T-helper 1 cell treated with Interleukin-12 subunit alpha and Interleukin-12 subunit beta and Interleukin-4 antibody, amounts not matched to agents 30 μg/mL and 1 μg/mL, for 36 hours (primary cell): ENCODE results near the gene CELF6.

ENCODE experiments used
- H3K27ac Mint-ChIP-seq: one replicate; pipeline ENCODE4 v1.8.0; 2021; ENCODE audit warnings: mild to moderate bottlenecking, mixed read lengths
- H3K27me3 Mint-ChIP-seq: one replicate; pipeline ENCODE4 v1.8.0; 2021; ENCODE audit warnings: low read depth, mixed read lengths
- H3K36me3 Mint-ChIP-seq: one replicate; pipeline ENCODE4 v1.8.0; 2021; ENCODE audit warnings: low read depth, mixed read lengths
- H3K4me1 Mint-ChIP-seq: one replicate; pipeline ENCODE4 v1.8.0; 2021; ENCODE audit warnings: low read depth, mixed read lengths
- H3K4me3 Mint-ChIP-seq: one replicate; pipeline ENCODE4 v1.8.0; 2021; ENCODE audit warnings: mild to moderate bottlenecking, moderate library complexity, mixed read lengths
- H3K9me3 Mint-ChIP-seq: one replicate; pipeline ENCODE4 v1.8.0; 2021; ENCODE audit warnings: mixed read lengths

Gene CELF6

GRCh38 chr15:72319985-72320671, at the start of gene CELF6:
Gene CELF6 (minus strand): TSS chr15:72320157. CDS start chr15:72319874, 283 bp downstream.
- H3K9me3 Mint-ChIP-seq: no peaks in the 10 kb centered on the region
- H3K4me3 Mint-ChIP-seq: peak within 1 kb of the TSS; percentile 81
- H3K27ac Mint-ChIP-seq: peak within 1 kb of the TSS; percentile 69

GRCh38 chr15:72368899-72369298, 48.9 kb upstream of the CELF6 start:
- Mint-ChIP-seq H3K27me3 (no peaks in the 10 kb centered on the region), H3K9me3 (peaks cover 4% of the 10 kb centered on the region), H3K4me3 (no peak overlapping the region), H3K27ac (no peak overlapping the region), H3K36me3 (peaks cover 20% of the 10 kb centered on the region), H3K4me1 (peaks cover 33% of the 10 kb centered on the region)

More at GRCh38 chr15:72319985-72320671, at the start of gene CELF6:
- peaks cover 10% of the 10 kb centered on the region for H3K36me3 Mint-ChIP-seq
- peaks cover 31% of the 10 kb centered on the region for H3K27me3 Mint-ChIP-seq
- peaks cover 17% of the 10 kb centered on the region for H3K4me1 Mint-ChIP-seq

- Mint-ChIP-seq H3K27me3 (no peaks in the 10 kb centered on the region), H3K27ac (no peak overlapping the region), H3K4me1 (peaks cover 31% of the 10 kb centered on the region), H3K36me3 (peaks cover 20% of the 10 kb centered on the region), H3K9me3 (peaks cover 4% of the 10 kb centered on the region), H3K4me3 (no peak overlapping the region)
These were observed 48.4 kb upstream of the CELF6 start for GRCh38 chr15:72368325-72368724.

GRCh38 chr15:72365844-72366243, 45.9 kb upstream of the CELF6 start:
- peaks cover 17% of the 10 kb centered on the region for H3K36me3 Mint-ChIP-seq
- H3K4me1 Mint-ChIP-seq: peaks cover 19% of the 10 kb centered on the region
- no peaks in the 10 kb centered on the region for H3K27me3 Mint-ChIP-seq
- H3K27ac Mint-ChIP-seq: peak overlapping the region; percentile 13
- peaks cover 4% of the 10 kb centered on the region for H3K9me3 Mint-ChIP-seq
- peak overlapping the region; percentile 6 for H3K4me3 Mint-ChIP-seq

- H3K9me3 Mint-ChIP-seq: no peaks in the 10 kb centered on the region
- no peaks in the 10 kb centered on the region for H3K27me3 Mint-ChIP-seq
- peaks cover 4% of the 10 kb centered on the region for H3K36me3 Mint-ChIP-seq
- H3K4me3 Mint-ChIP-seq: no peak overlapping the region
- H3K4me1 Mint-ChIP-seq: peaks cover 19% of the 10 kb centered on the region
- no peak overlapping the region for H3K27ac Mint-ChIP-seq
These were observed 41.2 kb upstream of the CELF6 start for GRCh38 chr15:72361176-72361575.

- Mint-ChIP-seq H3K36me3 (peaks cover 3% of the 10 kb centered on the region), H3K27me3 (no peaks in the 10 kb centered on the region), H3K4me3 (no peak overlapping the region), H3K27ac (no peak overlapping the region), H3K4me1 (peaks cover 10% of the 10 kb centered on the region), H3K9me3 (no peaks in the 10 kb centered on the region)
These were observed 38.8 kb upstream of the CELF6 start for GRCh38 chr15:72358650-72359171.

GRCh38 chr15:72358121-72358520, 38.2 kb upstream of the CELF6 start:
- Mint-ChIP-seq H3K4me3 (no peak overlapping the region), H3K27ac (no peak overlapping the region), H3K9me3 (no peaks in the 10 kb centered on the region), H3K4me1 (peaks cover 10% of the 10 kb centered on the region), H3K27me3 (no peaks in the 10 kb centered on the region), H3K36me3 (peaks cover 7% of the 10 kb centered on the region)

GRCh38 chr15:72354496-72354895, 34.5 kb upstream of the CELF6 start:
- Mint-ChIP-seq H3K9me3 (no peaks in the 10 kb centered on the region), H3K36me3 (peaks cover 12% of the 10 kb centered on the region), H3K27ac (no peak overlapping the region), H3K4me3 (no peak overlapping the region), H3K27me3 (no peaks in the 10 kb centered on the region), H3K4me1 (peaks cover 11% of the 10 kb centered on the region)

- peaks cover 18% of the 10 kb centered on the region for H3K36me3 Mint-ChIP-seq
These were observed 33.3 kb upstream of the CELF6 start for GRCh38 chr15:72353266-72353665.

GRCh38 chr15:72345806-72346205, 25.8 kb upstream of the CELF6 start:
- Mint-ChIP-seq H3K4me1 (peaks cover 1% of the 10 kb centered on the region), H3K27ac (no peak overlapping the region), H3K4me3 (no peak overlapping the region), H3K27me3 (no peaks in the 10 kb centered on the region), H3K9me3 (no peaks in the 10 kb centered on the region), H3K36me3 (peaks cover 22% of the 10 kb centered on the region)

More at GRCh38 chr15:72353266-72353665, 33.3 kb upstream of the CELF6 start:
- no peak overlapping the region for H3K4me3 Mint-ChIP-seq
- no peaks in the 10 kb centered on the region for H3K27me3 Mint-ChIP-seq
- H3K9me3 Mint-ChIP-seq: no peaks in the 10 kb centered on the region
- no peak overlapping the region for H3K27ac Mint-ChIP-seq
- H3K4me1 Mint-ChIP-seq: peaks cover 10% of the 10 kb centered on the region

- Mint-ChIP-seq H3K27me3 (no peaks in the 10 kb centered on the region), H3K4me1 (peaks cover 1% of the 10 kb centered on the region), H3K36me3 (peaks cover 19% of the 10 kb centered on the region), H3K4me3 (no peak overlapping the region), H3K9me3 (no peaks in the 10 kb centered on the region), H3K27ac (no peak overlapping the region)
These were observed 25.3 kb upstream of the CELF6 start for GRCh38 chr15:72345280-72345679.

GRCh38 chr15:72344602-72345001, 24.6 kb upstream of the CELF6 start:
- H3K36me3 Mint-ChIP-seq: peaks cover 19% of the 10 kb centered on the region

GRCh38 chr15:72342385-72342784, 22.4 kb upstream of the CELF6 start:
- H3K9me3 Mint-ChIP-seq: no peaks in the 10 kb centered on the region
- H3K4me3 Mint-ChIP-seq: no peak overlapping the region
- H3K36me3 Mint-ChIP-seq: peaks cover 13% of the 10 kb centered on the region
- H3K4me1 Mint-ChIP-seq: no peaks in the 10 kb centered on the region
- H3K27ac Mint-ChIP-seq: no peak overlapping the region
- H3K27me3 Mint-ChIP-seq: no peaks in the 10 kb centered on the region

More at GRCh38 chr15:72344602-72345001, 24.6 kb upstream of the CELF6 start:
- Mint-ChIP-seq H3K27me3 (no peaks in the 10 kb centered on the region), H3K4me3 (no peak overlapping the region), H3K27ac (no peak overlapping the region), H3K9me3 (no peaks in the 10 kb centered on the region), H3K4me1 (peaks cover 1% of the 10 kb centered on the region)

- H3K4me1 Mint-ChIP-seq: no peaks in the 10 kb centered on the region
- H3K27ac Mint-ChIP-seq: no peak overlapping the region
- H3K36me3 Mint-ChIP-seq: peaks cover 10% of the 10 kb centered on the region
- no peak overlapping the region for H3K4me3 Mint-ChIP-seq
- H3K27me3 Mint-ChIP-seq: no peaks in the 10 kb centered on the region
- no peaks in the 10 kb centered on the region for H3K9me3 Mint-ChIP-seq
These were observed 21.4 kb upstream of the CELF6 start for GRCh38 chr15:72341361-72341760.

- Mint-ChIP-seq H3K4me3 (no peak overlapping the region), H3K9me3 (no peaks in the 10 kb centered on the region), H3K4me1 (no peaks in the 10 kb centered on the region), H3K36me3 (peaks cover 5% of the 10 kb centered on the region), H3K27me3 (no peaks in the 10 kb centered on the region), H3K27ac (no peak overlapping the region)
These were observed 20.4 kb upstream of the CELF6 start for GRCh38 chr15:72340366-72340765.
